BLaER1 (cell line): ENCODE results near the gene FRMD1.
A peak's percentile ranks its signal among the peaks of the same experiment; 100 is the strongest.

ENCODE experiments used
- H3K27ac ChIP-seq: shearing (Covaris generic); formaldehyde crosslinking; 2 replicates; pipeline ENCODE4 v1.8.1; 2022
- H3K27me3 ChIP-seq: shearing (Covaris generic); formaldehyde crosslinking; 2 replicates; pipeline ENCODE4 v1.8.1; 2022
- H3K36me3 ChIP-seq: shearing (Covaris generic); formaldehyde crosslinking; 2 replicates; pipeline ENCODE4 v1.8.1; 2022
- H3K4me1 ChIP-seq: shearing (Covaris generic); formaldehyde crosslinking; 2 replicates; pipeline ENCODE4 v1.8.1; 2022
- H3K4me2 ChIP-seq: shearing (Covaris generic); formaldehyde crosslinking; 2 replicates; pipeline ENCODE4 v1.8.1; 2022
- H3K4me3 ChIP-seq: shearing (Covaris generic); formaldehyde crosslinking; 2 replicates; pipeline ENCODE4 v1.8.1; 2022
- H3K9ac ChIP-seq: shearing (Covaris generic); formaldehyde crosslinking; 2 replicates; pipeline ENCODE4 v1.8.1; 2022
- H3K9me3 ChIP-seq: shearing (Covaris generic); formaldehyde crosslinking; 2 replicates; pipeline ENCODE4 v1.8.1; 2022
- H4K20me1 ChIP-seq: shearing (Covaris generic); formaldehyde crosslinking; 2 replicates; pipeline ENCODE4 v1.8.1; 2022
- Cebpa-rat ChIP-seq: shearing (Covaris generic); IDR thresholded peaks from 2 replicates; pipeline ENCODE4 v1.8.1; 2022

The FRMD1 gene

GRCh38 chr6:168021581-168021980, 57.4 kb downstream of the FRMD1 start:
- Histone ChIP-seq H4K20me1 (no peaks in the 10 kb centered on the region), H3K27me3 (no peaks in the 10 kb centered on the region), H3K4me1 (peaks cover 18% of the 10 kb centered on the region), H3K9me3 (peaks cover 22% of the 10 kb centered on the region), H3K4me3 (no peak overlapping the region), H3K4me2 (no peak overlapping the region), H3K27ac (no peak overlapping the region), H3K9ac (no peak overlapping the region), H3K36me3 (no peaks in the 10 kb centered on the region)
- no peak for TF ChIP-seq Cebpa-rat

- no peak overlapping the region for H3K9ac ChIP-seq
- H3K4me1 ChIP-seq = peaks cover 20% of the 10 kb centered on the region
- no peaks in the 10 kb centered on the region for H4K20me1 ChIP-seq
- H3K36me3 ChIP-seq = no peaks in the 10 kb centered on the region
- H3K27me3 ChIP-seq = no peaks in the 10 kb centered on the region
- no peak overlapping the region for H3K4me3 ChIP-seq
- H3K27ac ChIP-seq = no peak overlapping the region
- TF ChIP-seq Cebpa-rat = no peak
- H3K9me3 ChIP-seq = peaks cover 22% of the 10 kb centered on the region
- H3K4me2 ChIP-seq = no peak overlapping the region
Observed at GRCh38 chr6:168020242-168020641, 58.8 kb downstream of the FRMD1 start.

GRCh38 chr6:168018664-168019063, 60.3 kb downstream of the FRMD1 start:
- no peak for TF ChIP-seq Cebpa-rat

GRCh38 chr6:168017629-168018028, 61.4 kb downstream of the FRMD1 start:
- Histone ChIP-seq H3K4me3 (no peak overlapping the region), H3K4me1 (peaks cover 28% of the 10 kb centered on the region), H3K27ac (no peak overlapping the region), H3K4me2 (no peak overlapping the region), H3K9ac (no peak overlapping the region), H3K9me3 (peaks cover 43% of the 10 kb centered on the region), H4K20me1 (no peaks in the 10 kb centered on the region), H3K27me3 (no peaks in the 10 kb centered on the region), H3K36me3 (no peaks in the 10 kb centered on the region)
- TF ChIP-seq Cebpa-rat = no peak

More at GRCh38 chr6:168018664-168019063, 60.3 kb downstream of the FRMD1 start:
- no peaks in the 10 kb centered on the region for H3K36me3 ChIP-seq
- H3K4me2 ChIP-seq = no peak overlapping the region
- peaks cover 21% of the 10 kb centered on the region for H3K4me1 ChIP-seq
- H3K27ac ChIP-seq = no peak overlapping the region
- peaks cover 33% of the 10 kb centered on the region for H3K9me3 ChIP-seq
- H4K20me1 ChIP-seq = no peaks in the 10 kb centered on the region
- H3K4me3 ChIP-seq = no peak overlapping the region
- H3K9ac ChIP-seq = no peak overlapping the region
- H3K27me3 ChIP-seq = no peaks in the 10 kb centered on the region

GRCh38 chr6:168016721-168017525, 62.1 kb downstream of the FRMD1 start:
- Histone ChIP-seq H3K4me1 (peaks cover 28% of the 10 kb centered on the region), H3K27ac (no peak overlapping the region), H4K20me1 (no peaks in the 10 kb centered on the region), H3K4me2 (no peak overlapping the region), H3K9ac (no peak overlapping the region), H3K9me3 (peaks cover 51% of the 10 kb centered on the region), H3K4me3 (no peak overlapping the region), H3K36me3 (peaks cover 4% of the 10 kb centered on the region; the same call in 1 of the 2 replicates), H3K27me3 (no peaks in the 10 kb centered on the region)
- no peak for TF ChIP-seq Cebpa-rat

GRCh38 chr6:168016176-168016620, 62.8 kb downstream of the FRMD1 start:
- H3K9me3 ChIP-seq = peaks cover 58% of the 10 kb centered on the region
- H3K27me3 ChIP-seq = no peaks in the 10 kb centered on the region
- no peak overlapping the region for H3K9ac ChIP-seq
- peaks cover 28% of the 10 kb centered on the region for H3K4me1 ChIP-seq
- H4K20me1 ChIP-seq = no peaks in the 10 kb centered on the region
- H3K36me3 ChIP-seq = peaks cover 4% of the 10 kb centered on the region; the same call in 1 of the 2 replicates
- no peak overlapping the region for H3K27ac ChIP-seq
- no peak for TF ChIP-seq Cebpa-rat
- H3K4me2 ChIP-seq = peak overlapping the region; percentile 60
- no peak overlapping the region for H3K4me3 ChIP-seq

- Histone ChIP-seq H4K20me1 (no peaks in the 10 kb centered on the region), H3K27ac (no peak overlapping the region), H3K9ac (no peak overlapping the region), H3K36me3 (peaks cover 4% of the 10 kb centered on the region; the same call in 1 of the 2 replicates), H3K4me2 (peak overlapping the region; percentile 60), H3K4me3 (no peak overlapping the region), H3K9me3 (peaks cover 63% of the 10 kb centered on the region), H3K27me3 (no peaks in the 10 kb centered on the region), H3K4me1 (peaks cover 28% of the 10 kb centered on the region)
- no peak for TF ChIP-seq Cebpa-rat
Observed at GRCh38 chr6:168015482-168016175, 63.4 kb downstream of the FRMD1 start.

- no peak for TF ChIP-seq Cebpa-rat
- Histone ChIP-seq H3K4me2 (peak overlapping the region; percentile 60), H3K4me1 (peaks cover 28% of the 10 kb centered on the region)
Observed at GRCh38 chr6:168015009-168015408, 64.0 kb downstream of the FRMD1 start.

GRCh38 chr6:168014428-168014827, 64.6 kb downstream of the FRMD1 start:
- no peak overlapping the region for H3K4me2 ChIP-seq
- no peaks in the 10 kb centered on the region for H3K27me3 ChIP-seq
- peaks cover 28% of the 10 kb centered on the region for H3K4me1 ChIP-seq
- H3K27ac ChIP-seq = no peak overlapping the region
- H3K36me3 ChIP-seq = peaks cover 4% of the 10 kb centered on the region; the same call in 1 of the 2 replicates
- peaks cover 70% of the 10 kb centered on the region for H3K9me3 ChIP-seq
- H4K20me1 ChIP-seq = no peaks in the 10 kb centered on the region
- H3K4me3 ChIP-seq = no peak overlapping the region
- H3K9ac ChIP-seq = no peak overlapping the region
- TF ChIP-seq Cebpa-rat = no peak

More at GRCh38 chr6:168015009-168015408, 64.0 kb downstream of the FRMD1 start:
- Histone ChIP-seq H3K9ac (no peak overlapping the region), H3K27ac (no peak overlapping the region), H3K36me3 (peaks cover 4% of the 10 kb centered on the region; the same call in 1 of the 2 replicates), H3K9me3 (peaks cover 70% of the 10 kb centered on the region), H3K4me3 (no peak overlapping the region), H3K27me3 (no peaks in the 10 kb centered on the region), H4K20me1 (no peaks in the 10 kb centered on the region)
